ENCODE data around the gene HAUS8. TPM values are rescaled to one million over a fixed set of nuclear protein-coding genes. Genes with fewer than 3 reads are reported as not detected.

The HAUS8 gene
- total and polyA plus RNA-seq, 2 donors (not counting 3 experiments of a cell fraction or from before 2014, with no cell fraction given) = 9.6 to 30.3 TPM

- H4K20me1 ChIP-seq (replicated peaks; ENCODE audit: control insufficient read depth, extremely low read depth, insufficient read depth, low read length) = no peaks in the 10 kb centered on the region
- H3K9me3 ChIP-seq (replicated peaks; ENCODE audit: control insufficient read depth, insufficient read depth, low read length) = no peaks in the 10 kb centered on the region
- no TSS peak for BruUV-seq (replicated peaks)
- TF ChIP-seq EZH2 (IDR thresholded peaks at IDR 0.05; ENCODE audit: borderline replicate concordance, low read depth, low read length, severe bottlenecking) (no peak), JUN (IDR thresholded peaks at IDR 0.05; ENCODE audit: borderline replicate concordance, insufficient read depth, insufficient read length, low read depth) (no peak), MYC (IDR thresholded peaks at IDR 0.05; ENCODE audit: low read depth, low read length) (no peak), FOS (IDR thresholded peaks at IDR 0.05; ENCODE audit: borderline replicate concordance, insufficient read depth, low read length) (no peak), POLR2AphosphoS5 (IDR thresholded peaks at IDR 0.05; ENCODE audit: insufficient read depth, low read depth, low read length) (no peak), MAX (IDR thresholded peaks at IDR 0.05; ENCODE audit: insufficient read depth, insufficient read length) (no peak)
- no peaks in the 10 kb centered on the region for H3K9me1 ChIP-seq (replicated peaks; ENCODE audit: control insufficient read depth, extremely low read depth, insufficient read depth, low read length)
- no peak overlapping the region for H2AFZ ChIP-seq (ENCODE audit: low read depth, low read length)
- no peak overlapping the region for H3K4me3 ChIP-seq (replicated peaks in 1 of 3; ENCODE audit: insufficient read depth in 1 of 3, low read depth in 1 of 3, low read length in 3 of 3)
- H3K27ac ChIP-seq (ENCODE audit: insufficient read depth, low read depth, low read length) = no peak overlapping the region
- no peaks in the 10 kb centered on the region for H3K27me3 ChIP-seq (ENCODE audit: control insufficient read depth in 2 of 2, insufficient read depth in 2 of 2, low read length in 2 of 2)
- ChIA-PET CTCF (no interaction called here), POLR2A (no interaction called here)
- peaks cover 0 to 14% of the 10 kb centered on the region in 2 experiments for H3K36me3 ChIP-seq (ENCODE audit: control insufficient read depth in 2 of 2, extremely low read depth in 1 of 2, insufficient read depth in 2 of 2, low read length in 2 of 2)
- intact Hi-C loops (cut with micrococcal nuclease) (no loop called here), dilution Hi-C loops (cut with MboI; ENCODE audit: extremely low pct_ligation_motif_present, low sequenced_read_pairs) (no loop called here)
- no peak overlapping the region for H3K4me2 ChIP-seq (ENCODE audit: insufficient read depth, low read length)
- H3K9ac ChIP-seq (replicated peaks; ENCODE audit: extremely low read depth, insufficient read depth, low read length) = no peak overlapping the region
- no peaks in the 10 kb centered on the region for H3K4me1 ChIP-seq (ENCODE audit: control insufficient read depth, extremely low read depth, insufficient read depth, low read length)
- H3K79me2 ChIP-seq (ENCODE audit: control insufficient read depth, insufficient read depth, low read length) = peaks cover 68% of the 10 kb centered on the region
- DNase-seq (ENCODE audit: low read depth, low spot score) (no peak), FAIRE-seq (no peak)
These were observed 39.2 kb upstream of the HAUS8 start for GRCh38 chr19:17114414-17114831.

GRCh38 chr19:17113127-17113785, 38.0 kb upstream of the HAUS8 start:
- no peak overlapping the region for H3K4me3 ChIP-seq (replicated peaks in 1 of 3; ENCODE audit: insufficient read depth in 1 of 3, low read depth in 1 of 3, low read length in 3 of 3)
- intact Hi-C loops (cut with micrococcal nuclease) (no loop called here), dilution Hi-C loops (cut with MboI; ENCODE audit: extremely low pct_ligation_motif_present, low sequenced_read_pairs) (no loop called here)
- TF ChIP-seq EZH2 (IDR thresholded peaks at IDR 0.05; ENCODE audit: borderline replicate concordance, low read depth, low read length, severe bottlenecking) = no peak
- TF ChIP-seq GATA2 (IDR thresholded peaks at IDR 0.05; ENCODE audit: insufficient read depth, insufficient read length, low read depth, low read length) = no peak
- no peak for TF ChIP-seq FOS (IDR thresholded peaks at IDR 0.05; ENCODE audit: borderline replicate concordance, insufficient read depth, low read length)
- TF ChIP-seq JUN (IDR thresholded peaks at IDR 0.05; ENCODE audit: borderline replicate concordance, insufficient read depth, insufficient read length, low read depth) = no peak
- TF ChIP-seq CTCF (IDR thresholded peaks at IDR 0.05; ENCODE audit: extremely low read depth in 1 of 2, insufficient read depth in 1 of 2, low read depth in 1 of 2, low read length in 2 of 2) = no peak
- TF ChIP-seq MAX (IDR thresholded peaks at IDR 0.05; ENCODE audit: insufficient read depth, insufficient read length) = no peak
- TF ChIP-seq MYC (IDR thresholded peaks at IDR 0.05; ENCODE audit: low read depth, low read length) = no peak
- TF ChIP-seq POLR2A (IDR thresholded peaks at IDR 0.05; ENCODE audit: low read depth, low read length) = no peak
- TF ChIP-seq POLR2AphosphoS5 (IDR thresholded peaks at IDR 0.05; ENCODE audit: insufficient read depth, low read depth, low read length) = no peak
- no peaks in the 10 kb centered on the region for H3K9me1 ChIP-seq (replicated peaks; ENCODE audit: control insufficient read depth, extremely low read depth, insufficient read depth, low read length)
- DNase-seq (ENCODE audit: low read depth, low spot score) = no peak
- no peak overlapping the region for H3K9ac ChIP-seq (replicated peaks; ENCODE audit: extremely low read depth, insufficient read depth, low read length)
- ChIA-PET CTCF (no interaction called here), POLR2A (no interaction called here)
- peaks cover 4% of the 10 kb centered on the region for H3K4me1 ChIP-seq (ENCODE audit: control insufficient read depth, extremely low read depth, insufficient read depth, low read length)
- H3K36me3 ChIP-seq (ENCODE audit: control insufficient read depth in 2 of 2, extremely low read depth in 1 of 2, insufficient read depth in 2 of 2, low read length in 2 of 2) = peaks cover 0 to 14% of the 10 kb centered on the region in 2 experiments
- H3K27me3 ChIP-seq (ENCODE audit: control insufficient read depth in 2 of 2, insufficient read depth in 2 of 2, low read length in 2 of 2) = no peaks in the 10 kb centered on the region
- no peak overlapping the region for H3K4me2 ChIP-seq (ENCODE audit: insufficient read depth, low read length)
- H2AFZ ChIP-seq (ENCODE audit: low read depth, low read length) = no peak overlapping the region
- no peaks in the 10 kb centered on the region for H4K20me1 ChIP-seq (replicated peaks; ENCODE audit: control insufficient read depth, extremely low read depth, insufficient read depth, low read length)
- no TSS peak for BruUV-seq (replicated peaks)
- no peaks in the 10 kb centered on the region for H3K9me3 ChIP-seq (replicated peaks; ENCODE audit: control insufficient read depth, insufficient read depth, low read length)
- no peak overlapping the region for H3K27ac ChIP-seq (ENCODE audit: insufficient read depth, low read depth, low read length)
- H3K79me2 ChIP-seq (ENCODE audit: control insufficient read depth, insufficient read depth, low read length) = peaks cover 64% of the 10 kb centered on the region
- no peak for FAIRE-seq
